SK-N-SH treated with all-trans-retinoic acid at 6 μM for 48 hours (cell line): ENCODE measurements around the gene ASCL1.

Source experiments
- ATAC-seq: fragments of 200-7000 bp; cut with Tn5 transposase; 3 replicates; pipeline ENCODE4 v1.9.1; 2020; ENCODE audit warnings: mild to moderate bottlenecking, moderate library complexity
- ARNTL ChIP-seq: fragments of 450-650 bp; formaldehyde crosslinking; IDR thresholded peaks from 2 replicates; pipeline ENCODE4 v1.5.0; 2020; ENCODE audit warnings: low read depth, mild to moderate bottlenecking, moderate library complexity, borderline replicate concordance
- BACH2 ChIP-seq: fragments of 250-450 bp; sonication (Bioruptor Pico); IDR thresholded peaks from 2 replicates; pipeline ENCODE4 v1.9.0; 2021; ENCODE audit warnings: mild to moderate bottlenecking, borderline replicate concordance
- CSDC2 ChIP-seq: fragments of 250-450 bp; sonication (Bioruptor Pico); IDR thresholded peaks from 2 replicates; pipeline ENCODE4 v1.5.0; 2020; ENCODE audit warnings: mild to moderate bottlenecking, moderate library complexity
- ESRRG ChIP-seq: fragments of 250-450 bp; sonication (Bioruptor Pico); IDR thresholded peaks from 2 replicates; pipeline ENCODE4 v1.6.1; 2021; ENCODE audit warnings: mild to moderate bottlenecking
- GLIS3 ChIP-seq: fragments of 250-450 bp; sonication (Bioruptor Pico); IDR thresholded peaks from 2 replicates; pipeline ENCODE4 v1.5.0; 2020; ENCODE audit warnings: mild to moderate bottlenecking, moderate library complexity
- ISL1 ChIP-seq: fragments of 250-450 bp; sonication (Bioruptor Pico); IDR thresholded peaks from 2 replicates; pipeline ENCODE4 v2.1.2; 2022; ENCODE audit warnings: mild to moderate bottlenecking, moderate library complexity
- OSR1 ChIP-seq: fragments of 250-450 bp; sonication (Bioruptor Pico); IDR thresholded peaks from 2 replicates; pipeline ENCODE4 v1.8.0; 2022; ENCODE audit warnings: moderate library complexity, mild to moderate bottlenecking, inconsistent platforms
- PATZ1 ChIP-seq: fragments of 250-450 bp; sonication (Bioruptor Pico); IDR thresholded peaks from 2 replicates; pipeline ENCODE4 v1.8.0; 2020; ENCODE audit warnings: mild to moderate bottlenecking, moderate library complexity, borderline replicate concordance
- POU6F1 ChIP-seq: fragments of 250-450 bp; sonication (Bioruptor Pico); IDR thresholded peaks from 2 replicates; pipeline ENCODE4 v1.8.0; 2021; ENCODE audit warnings: low read depth, mild to moderate bottlenecking, moderate library complexity, borderline replicate concordance
- PPARA ChIP-seq: fragments of 250-450 bp; sonication (Bioruptor Pico); IDR thresholded peaks from 2 replicates; pipeline ENCODE4 v1.5.0; 2020; ENCODE audit warnings: mild to moderate bottlenecking, borderline replicate concordance
- TOX ChIP-seq: fragments of 250-450 bp; sonication (Bioruptor Pico); IDR thresholded peaks from 2 replicates; pipeline ENCODE4 v1.8.0; 2021; ENCODE audit warnings: mild to moderate bottlenecking, moderate library complexity, borderline replicate concordance
- TSHZ2 ChIP-seq: fragments of 250-450 bp; sonication (Bioruptor Pico); IDR thresholded peaks from 2 replicates; pipeline ENCODE4 v1.5.0; 2020; ENCODE audit warnings: mild to moderate bottlenecking, moderate library complexity
- ZC3H10 ChIP-seq: fragments of 250-450 bp; sonication (Bioruptor Pico); IDR thresholded peaks from 2 replicates; pipeline ENCODE4 v1.5.1; 2021; ENCODE audit warnings: mild to moderate bottlenecking, moderate library complexity
- ZFP3 ChIP-seq: fragments of 250-450 bp; sonication (Bioruptor Pico); IDR thresholded peaks from 2 replicates; pipeline ENCODE4 v1.5.0; 2020; ENCODE audit warnings: mild to moderate bottlenecking, moderate library complexity
- ZFP30 ChIP-seq: fragments of 450-650 bp; formaldehyde crosslinking; IDR thresholded peaks from 2 replicates; pipeline ENCODE4 v1.5.0; 2022; ENCODE audit warnings: mild to moderate bottlenecking, moderate library complexity
- ZNF565 ChIP-seq: fragments of 450-650 bp; formaldehyde crosslinking; conservative IDR thresholded peaks from 2 replicates; pipeline ENCODE4 v1.5.0; 2020; ENCODE audit warnings: low read depth, mild to moderate bottlenecking, moderate library complexity
- ZNF70 ChIP-seq: fragments of 450-650 bp; formaldehyde crosslinking; IDR thresholded peaks from 2 replicates; pipeline ENCODE4 v1.5.0; 2020; ENCODE audit warnings: mild to moderate bottlenecking, moderate library complexity
- ZNF8 ChIP-seq: fragments of 450-650 bp; formaldehyde crosslinking; IDR thresholded peaks from 2 replicates; pipeline ENCODE4 v1.5.0; 2020; ENCODE audit warnings: mild to moderate bottlenecking, moderate library complexity
- TF ChIP-seq, protein P1 (sequence below): fragments of 250-450 bp; sonication (Bioruptor Pico); IDR thresholded peaks from 2 replicates; pipeline ENCODE4 v1.5.1; 2021; ENCODE audit warnings: mild to moderate bottlenecking, moderate library complexity
- TF ChIP-seq, protein P2 (sequence below): fragments of 250-450 bp; sonication (Bioruptor Pico); IDR thresholded peaks from 2 replicates; pipeline ENCODE4 v1.5.1; 2020; ENCODE audit warnings: low read depth, mild to moderate bottlenecking, moderate library complexity

ASCL1 gene

DNA sequence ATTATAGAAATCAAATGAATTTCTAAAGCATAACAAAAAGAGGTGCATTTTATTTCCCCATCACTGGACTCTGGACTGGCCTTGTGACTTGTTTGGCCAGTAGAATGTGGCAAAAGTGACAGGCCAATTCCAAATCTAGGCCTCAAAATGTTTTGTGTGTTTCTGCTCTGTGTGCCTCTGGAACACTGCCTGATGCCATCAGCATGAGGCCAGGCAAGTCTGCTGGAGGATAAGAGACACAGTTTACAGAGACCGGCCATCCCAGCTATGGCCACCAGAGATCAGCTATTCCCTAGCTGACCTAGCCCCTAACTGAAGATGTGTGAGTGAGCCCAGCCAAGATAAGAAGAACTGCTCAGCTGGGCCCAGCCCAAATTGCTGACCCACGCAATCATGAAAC lies 32.9 kb downstream of the ASCL1 start:
- TF ChIP-seq ZNF8 (CRISPR knock-in tag) (no peak), PPARA (CRISPR knock-in tag) (no peak), BACH2 (CRISPR knock-in tag) (no peak), CSDC2 (CRISPR knock-in tag) (no peak), ZFP30 (CRISPR knock-in tag) (no peak), ZFP3 (no peak), TOX (CRISPR knock-in tag) (no peak), ISL1 (CRISPR knock-in tag) (no peak), TSHZ2 (CRISPR knock-in tag) (no peak)
- TF ChIP-seq, protein P1, sequence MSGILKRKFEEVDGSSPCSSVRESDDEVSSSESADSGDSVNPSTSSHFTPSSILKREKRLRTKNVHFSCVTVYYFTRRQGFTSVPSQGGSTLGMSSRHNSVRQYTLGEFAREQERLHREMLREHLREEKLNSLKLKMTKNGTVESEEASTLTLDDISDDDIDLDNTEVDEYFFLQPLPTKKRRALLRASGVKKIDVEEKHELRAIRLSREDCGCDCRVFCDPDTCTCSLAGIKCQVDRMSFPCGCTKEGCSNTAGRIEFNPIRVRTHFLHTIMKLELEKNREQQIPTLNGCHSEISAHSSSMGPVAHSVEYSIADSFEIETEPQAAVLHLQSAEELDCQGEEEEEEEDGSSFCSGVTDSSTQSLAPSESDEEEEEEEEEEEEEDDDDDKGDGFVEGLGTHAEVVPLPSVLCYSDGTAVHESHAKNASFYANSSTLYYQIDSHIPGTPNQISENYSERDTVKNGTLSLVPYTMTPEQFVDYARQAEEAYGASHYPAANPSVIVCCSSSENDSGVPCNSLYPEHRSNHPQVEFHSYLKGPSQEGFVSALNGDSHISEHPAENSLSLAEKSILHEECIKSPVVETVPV (CRISPR knock-in tag): no peak
- TF ChIP-seq, protein P2, sequence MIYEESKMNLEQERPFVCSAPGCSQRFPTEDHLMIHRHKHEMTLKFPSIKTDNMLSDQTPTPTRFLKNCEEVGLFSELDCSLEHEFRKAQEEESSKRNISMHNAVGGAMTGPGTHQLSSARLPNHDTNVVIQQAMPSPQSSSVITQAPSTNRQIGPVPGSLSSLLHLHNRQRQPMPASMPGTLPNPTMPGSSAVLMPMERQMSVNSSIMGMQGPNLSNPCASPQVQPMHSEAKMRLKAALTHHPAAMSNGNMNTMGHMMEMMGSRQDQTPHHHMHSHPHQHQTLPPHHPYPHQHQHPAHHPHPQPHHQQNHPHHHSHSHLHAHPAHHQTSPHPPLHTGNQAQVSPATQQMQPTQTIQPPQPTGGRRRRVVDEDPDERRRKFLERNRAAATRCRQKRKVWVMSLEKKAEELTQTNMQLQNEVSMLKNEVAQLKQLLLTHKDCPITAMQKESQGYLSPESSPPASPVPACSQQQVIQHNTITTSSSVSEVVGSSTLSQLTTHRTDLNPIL (CRISPR knock-in tag): no peak
- ATAC-seq: no peak

- no peak for ATAC-seq
Measured at GRCh38 chr12:102992297-102992696, 34.8 kb downstream of the ASCL1 start.

More at GRCh38 chr12:102992297-102992696, 34.8 kb downstream of the ASCL1 start:
- TF ChIP-seq TSHZ2 (CRISPR knock-in tag) (no peak), ESRRG (CRISPR knock-in tag) (no peak), ZNF565 (CRISPR knock-in tag) (no peak), TOX (CRISPR knock-in tag) (no peak), OSR1 (CRISPR knock-in tag) (no peak), POU6F1 (CRISPR knock-in tag) (no peak), ZNF8 (CRISPR knock-in tag) (no peak), ZFP3 (no peak), CSDC2 (CRISPR knock-in tag) (no peak), ZC3H10 (no peak), ZFP30 (CRISPR knock-in tag) (no peak), ZNF70 (no peak), ARNTL (CRISPR knock-in tag) (no peak), PATZ1 (CRISPR knock-in tag) (no peak), GLIS3 (CRISPR knock-in tag) (no peak), BACH2 (CRISPR knock-in tag) (no peak), PPARA (CRISPR knock-in tag) (no peak), ISL1 (CRISPR knock-in tag) (no peak)
- TF ChIP-seq, protein P2 (CRISPR knock-in tag): no peak
- TF ChIP-seq, protein P1 (CRISPR knock-in tag): no peak
- TF ChIP-seq, all 23 proteins: peak for 0
